Mammary microvascular endothelial cell (primary cell): ENCODE measurements around the gene PAXX. TPM values are rescaled to one million over a fixed set of nuclear protein-coding genes. Genes with fewer than 3 reads are reported as not detected.

Source experiments
- total RNA-seq: library from RNA; depleted of rRNA; stranded (reverse); fragments of >200 nt; gene quantifications from 2 replicates; pipeline ENCODE4 v1.2.3, GENCODE V29; 2015

Gene PAXX, protein sequence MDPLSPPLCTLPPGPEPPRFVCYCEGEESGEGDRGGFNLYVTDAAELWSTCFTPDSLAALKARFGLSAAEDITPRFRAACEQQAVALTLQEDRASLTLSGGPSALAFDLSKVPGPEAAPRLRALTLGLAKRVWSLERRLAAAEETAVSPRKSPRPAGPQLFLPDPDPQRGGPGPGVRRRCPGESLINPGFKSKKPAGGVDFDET
- 53.2 and 65.9 TPM in 2 replicates for total RNA-seq

DNA sequence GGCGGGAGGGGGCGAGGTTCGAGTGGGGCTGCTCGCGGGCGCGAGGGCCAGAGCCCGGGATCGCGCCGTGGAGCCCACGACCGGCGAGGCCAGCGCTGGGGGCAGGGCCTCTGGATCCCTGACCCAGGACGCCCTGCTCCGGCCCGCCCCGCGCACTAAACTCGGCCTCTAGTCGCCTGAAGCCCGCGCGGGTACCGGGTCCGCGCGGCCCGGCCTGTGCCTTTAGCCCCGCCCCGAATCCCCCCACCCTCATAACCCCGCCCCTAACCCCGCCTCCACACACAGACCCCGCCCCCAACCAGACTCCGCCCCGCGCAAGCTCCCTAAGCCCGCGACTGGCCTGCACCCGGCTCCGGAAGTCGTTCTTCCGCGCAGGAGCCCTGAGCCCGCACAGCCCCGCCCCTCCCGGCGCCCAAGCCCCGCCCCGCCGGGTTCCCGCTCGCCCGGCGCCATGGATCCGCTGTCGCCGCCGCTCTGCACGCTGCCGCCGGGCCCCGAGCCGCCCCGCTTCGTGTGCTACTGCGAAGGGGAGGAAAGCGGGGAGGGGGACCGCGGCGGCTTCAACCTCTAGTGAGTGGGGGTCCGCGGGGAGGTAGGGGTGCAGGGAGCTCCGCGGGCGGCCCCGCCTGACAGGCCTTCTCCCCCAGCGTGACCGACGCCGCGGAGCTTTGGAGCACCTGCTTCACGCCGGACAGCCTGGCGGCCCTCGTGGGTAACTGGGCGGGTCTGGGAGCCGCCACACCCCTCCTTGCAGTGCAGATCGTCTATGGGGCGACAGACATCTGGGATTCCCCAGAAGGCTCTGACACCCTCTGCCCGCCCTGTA lies at the start of gene PAXX:
TSS of gene PAXX (plus strand) at position 430 of the 826 bp plus-strand sequence. CDS start at position 452, 22 bp downstream.

DNA sequence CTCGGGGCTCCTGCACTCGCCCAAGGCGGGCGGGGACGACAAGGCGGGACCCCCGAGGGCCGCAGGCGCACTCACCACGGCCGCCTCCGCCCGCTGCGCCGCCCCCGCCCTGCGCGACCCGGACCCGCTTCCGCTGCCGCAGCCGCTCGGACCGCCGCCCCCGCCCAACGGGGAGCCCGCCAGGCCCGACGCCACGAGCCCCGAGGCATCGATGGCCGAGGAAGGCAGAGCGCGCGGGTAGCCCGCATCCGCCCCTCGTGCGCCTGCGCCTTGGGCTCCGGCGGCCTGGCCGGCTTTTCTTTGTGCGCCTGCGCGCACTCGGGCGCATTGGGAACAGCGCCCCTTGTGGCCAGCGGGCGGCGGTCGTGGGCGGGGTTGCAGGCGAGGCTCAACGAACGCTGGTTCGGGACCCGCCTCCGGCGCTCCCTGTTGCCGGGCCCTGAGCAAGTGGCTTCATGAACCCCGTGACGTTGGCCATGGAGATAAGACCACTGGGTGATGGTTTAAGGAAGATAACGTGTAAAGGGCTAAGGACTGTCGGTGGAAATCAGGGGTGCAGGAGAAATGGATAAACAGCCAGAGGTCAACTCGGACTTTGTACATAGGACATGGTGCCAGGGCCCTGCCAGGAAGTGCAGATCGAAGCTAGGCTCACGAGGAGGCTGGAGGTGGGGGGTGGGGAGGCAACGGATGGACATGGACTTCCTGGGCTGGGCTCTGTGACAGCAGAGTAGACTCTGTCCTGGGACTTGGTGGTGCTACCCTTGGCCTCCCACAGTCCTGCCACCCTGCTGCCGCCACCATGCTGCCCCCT lies 47.5 kb upstream of the PAXX start, which contains the start of the genes C8G and FBXW5:
TSS of gene C8G (plus strand) at position 725 of the 814 bp plus-strand sequence. CDS start at position 803, 78 bp downstream.
TSS of gene FBXW5 (minus strand) at position 220 of the 814 bp plus-strand sequence. CDS start 655 bp downstream, outside the sequence.

DNA sequence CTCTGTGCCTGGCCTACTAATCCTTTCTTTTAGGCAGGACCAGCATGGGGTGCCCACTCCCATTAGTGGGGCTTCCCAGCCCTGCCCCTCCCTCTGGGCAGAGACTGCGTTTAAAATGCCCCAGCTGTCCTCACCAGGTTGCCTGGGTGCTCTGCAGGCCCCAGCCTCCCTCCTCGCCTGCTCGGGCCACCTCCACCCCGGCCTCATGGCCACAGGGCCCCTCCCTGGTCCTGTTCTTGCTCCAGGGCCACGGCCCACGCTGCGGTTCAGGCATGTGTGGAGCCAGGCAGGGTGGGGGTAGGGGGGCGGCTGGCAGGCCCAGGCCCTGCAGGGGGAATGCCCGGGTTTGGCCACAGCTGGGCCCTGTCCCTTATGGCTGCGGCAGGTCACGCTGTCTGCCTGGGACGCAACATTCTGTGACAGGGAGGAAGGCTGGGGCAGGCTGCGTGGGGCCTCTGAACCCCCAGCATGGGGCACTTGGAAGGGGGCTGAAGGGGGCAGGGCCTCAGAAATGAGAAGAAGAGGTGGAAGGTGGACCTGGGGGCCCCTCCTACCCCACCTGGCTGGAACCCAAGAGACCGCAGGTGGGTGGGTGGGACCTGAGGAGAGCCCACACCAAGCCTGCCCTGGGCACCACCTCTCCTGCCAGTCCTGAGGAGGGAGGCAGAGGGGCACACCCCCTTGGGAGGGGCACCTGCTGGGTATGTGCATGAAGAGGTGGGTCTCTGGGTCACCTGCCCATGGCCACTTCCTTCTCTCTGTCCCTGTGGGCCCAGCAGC lies 40.5 kb upstream of the PAXX start, which contains the start of gene LCN12:
TSS of gene LCN12 (plus strand) at position 733 of the 780 bp plus-strand sequence. CDS start 55 bp downstream, outside the sequence.

DNA sequence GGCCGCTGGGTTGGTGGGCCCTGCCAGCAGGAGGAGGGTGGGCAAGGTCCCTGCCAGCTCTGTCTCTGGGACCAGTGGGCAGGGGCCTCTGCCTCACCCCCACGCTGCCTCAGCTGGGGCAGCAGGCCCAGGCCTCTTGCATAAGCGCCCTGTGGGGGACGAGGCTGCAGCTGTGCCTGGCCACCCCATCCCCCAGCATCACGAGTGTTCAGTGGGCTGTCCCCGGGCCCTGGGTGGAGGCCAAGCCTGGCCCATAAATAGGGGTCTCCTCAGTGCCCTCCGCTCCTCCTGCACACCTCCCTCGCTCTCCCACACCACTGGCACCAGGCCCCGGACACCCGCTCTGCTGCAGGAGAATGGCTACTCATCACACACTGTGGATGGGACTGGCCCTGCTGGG lies 15.0 kb upstream of the PAXX start, which contains the start of gene PTGDS:
TSS of gene PTGDS (plus strand) at position 282 of the 400 bp plus-strand sequence. CDS start at position 357, 75 bp downstream.

DNA sequence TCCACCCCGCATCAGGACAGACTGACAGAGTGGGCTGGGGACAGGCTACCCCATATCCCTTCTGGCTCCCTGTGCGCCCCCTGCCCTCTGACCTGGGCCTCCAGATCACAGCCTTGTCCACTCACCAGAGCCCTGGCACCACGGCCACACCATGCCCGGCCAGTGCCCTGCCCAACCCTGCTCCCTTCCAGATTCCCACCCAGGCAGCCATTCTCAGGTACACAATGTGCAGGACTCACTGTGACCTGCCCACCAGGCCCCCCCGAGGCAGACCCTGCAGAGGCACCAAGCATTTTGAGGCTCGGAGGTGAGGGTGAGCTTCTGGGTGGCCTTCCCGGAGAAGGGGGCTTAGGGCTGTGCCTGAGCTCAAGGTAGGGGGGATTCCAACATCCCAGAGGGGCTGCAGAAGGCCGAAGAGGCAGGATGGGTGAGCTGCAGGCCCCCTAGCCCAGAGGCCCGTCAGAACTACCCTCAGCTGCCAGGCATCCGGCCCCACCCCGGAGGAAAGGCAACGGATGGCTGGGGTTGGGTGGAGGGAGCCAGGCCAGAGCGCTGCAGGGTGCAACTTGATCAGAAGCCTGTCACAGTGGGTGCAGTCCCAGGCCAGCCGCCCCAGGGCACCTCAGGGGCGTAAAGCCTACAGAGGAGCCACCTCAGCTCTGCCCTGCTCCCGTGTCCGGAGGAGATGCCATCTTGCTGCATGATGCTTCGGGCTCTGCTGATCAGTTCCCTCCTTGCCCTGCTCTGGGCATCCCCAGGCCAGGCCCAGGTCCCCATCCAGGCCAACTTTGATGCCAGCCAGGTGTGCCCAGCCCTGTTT lies 9.8 kb upstream of the PAXX start, which contains the start of gene LCNL1:
TSS of gene LCNL1 (plus strand) at position 762 of the 820 bp plus-strand sequence. CDS start 594 bp downstream, outside the sequence.

DNA sequence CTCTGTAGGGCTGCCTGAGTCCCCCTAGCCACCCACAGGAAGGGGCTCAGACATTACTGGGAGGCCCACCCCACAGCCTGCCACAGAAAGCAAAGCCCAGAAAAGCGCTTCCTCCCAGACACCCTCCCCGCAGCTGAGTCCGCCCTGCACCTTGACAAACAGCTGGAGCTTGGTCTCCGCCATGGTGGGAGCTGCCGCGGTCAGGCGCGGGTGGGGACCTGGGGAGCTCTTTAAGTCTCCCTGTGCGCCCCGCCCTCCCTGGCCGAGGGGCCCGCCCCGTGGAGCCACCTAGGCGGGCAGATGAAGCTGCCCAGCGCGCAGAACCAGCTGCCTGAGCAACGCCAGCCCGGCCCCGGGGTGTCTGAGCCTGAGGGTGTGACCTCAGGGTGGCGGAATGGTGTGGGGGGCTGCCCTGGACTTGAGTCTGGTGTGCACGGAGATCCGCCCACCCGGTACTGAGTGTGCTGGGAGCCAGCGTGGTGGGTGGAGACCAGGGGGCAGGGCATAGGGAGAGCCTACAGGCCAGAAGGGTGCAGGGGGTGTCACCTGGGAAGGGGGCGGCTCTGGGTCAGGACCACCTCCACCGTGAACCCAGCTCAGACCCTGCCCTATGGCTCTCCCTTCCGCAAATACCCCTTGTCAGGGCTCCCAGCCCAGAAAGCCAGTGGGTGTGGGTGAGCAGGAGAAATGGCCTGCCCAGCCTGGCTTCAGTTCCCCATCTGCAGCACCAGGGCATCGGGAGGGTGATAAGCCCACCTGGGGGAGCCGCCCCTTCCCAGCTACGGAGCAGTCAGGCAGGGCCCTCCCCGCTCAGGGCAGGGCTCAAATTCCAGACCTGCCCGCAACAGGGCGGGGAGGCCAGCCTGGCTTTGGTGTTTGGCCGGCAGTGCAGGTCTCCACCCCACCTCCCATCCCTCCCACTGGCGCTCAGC lies 4.4 kb downstream of the PAXX start, which contains the start of gene CLIC3:
TSS of gene CLIC3 (minus strand) at position 208 of the 932 bp plus-strand sequence. CDS start at position 183, 25 bp downstream.

DNA sequence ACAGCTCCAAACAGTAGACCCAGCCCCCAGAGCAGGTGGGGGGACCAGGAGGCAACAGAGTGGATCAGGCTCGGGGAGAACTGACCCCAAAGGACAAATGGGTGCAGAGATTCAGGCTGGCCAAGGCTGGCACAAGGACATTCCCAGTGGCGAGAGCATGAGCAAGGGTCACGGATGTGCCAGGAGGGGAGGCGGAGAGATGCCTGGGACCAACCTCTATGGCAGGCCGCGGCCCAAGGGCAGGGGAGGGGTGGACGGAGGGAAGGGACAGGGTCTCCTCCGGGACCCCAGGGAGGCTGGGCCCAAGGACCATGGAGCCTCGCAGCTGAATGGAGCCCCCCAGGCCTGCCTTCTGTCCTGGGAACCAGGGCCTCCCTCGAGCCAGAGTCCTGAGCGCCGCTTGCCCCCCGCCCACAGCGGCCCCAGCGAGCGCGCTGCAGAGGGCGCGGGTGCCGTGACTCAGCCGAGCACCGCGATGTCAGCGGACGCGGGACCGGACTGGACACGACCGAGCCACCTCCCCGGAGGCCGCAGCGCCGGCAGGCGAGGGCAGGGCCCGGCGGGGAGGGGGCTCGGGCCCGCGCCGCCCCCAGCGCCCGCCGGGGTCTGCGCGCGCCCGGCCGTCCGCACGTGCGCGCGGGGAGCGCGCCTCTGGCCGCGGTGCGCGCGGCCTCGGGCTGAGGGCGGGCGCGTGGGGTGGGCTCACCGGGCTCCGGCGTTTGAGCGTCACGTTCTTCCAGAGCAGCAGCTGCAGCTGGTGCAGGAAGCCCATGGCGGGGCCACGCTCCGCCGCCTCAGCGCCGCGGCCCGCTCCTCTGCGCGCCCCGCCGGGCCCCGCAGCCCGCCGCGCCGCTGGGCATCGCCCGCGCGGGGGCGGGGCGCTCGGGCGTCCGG lies 35.4 kb downstream of the PAXX start, which contains the start of gene ABCA2:
TSS of gene ABCA2 (minus strand) at position 869 of the 894 bp plus-strand sequence. CDS start at position 772, 97 bp downstream.

DNA sequence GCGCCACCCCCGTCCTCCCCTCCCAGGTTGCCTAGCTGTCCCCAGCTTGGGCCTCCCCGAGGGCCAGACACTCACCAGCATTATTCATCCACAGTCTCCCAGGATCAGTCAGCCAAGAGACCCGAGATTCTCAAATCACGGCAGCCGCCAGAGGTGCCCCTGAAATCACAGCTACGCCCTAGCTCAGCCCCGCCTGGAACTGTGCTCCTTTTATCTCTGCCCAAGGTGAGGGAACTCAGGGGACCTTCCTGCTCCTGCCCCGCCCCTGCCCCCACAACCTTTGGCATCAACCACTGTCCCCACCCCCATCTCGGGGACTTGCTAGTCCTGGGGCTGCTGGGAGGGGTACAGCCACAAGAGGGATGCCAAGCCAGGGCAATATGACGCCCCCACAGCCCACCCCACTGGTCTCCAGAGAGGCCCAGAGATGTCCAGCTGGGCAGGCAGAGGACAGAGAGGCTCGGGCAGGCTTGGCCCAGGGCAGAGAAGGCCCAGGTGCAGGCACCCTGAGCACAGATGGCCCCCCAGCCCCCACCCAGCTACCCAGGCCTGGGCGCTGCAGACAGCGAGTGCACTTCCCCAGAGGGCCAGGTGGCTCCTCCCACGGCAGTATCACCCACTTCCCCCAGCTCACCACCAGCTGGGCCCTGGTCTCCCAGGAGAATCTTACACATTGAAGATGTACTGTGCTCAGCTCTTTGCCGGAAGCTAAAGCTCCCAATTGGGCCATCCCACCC lies 39.9 kb downstream of the PAXX start, which contains the start of gene FUT7:
TSS of gene FUT7 (minus strand) at position 185 of the 737 bp plus-strand sequence. CDS start at position 88, 97 bp downstream.

Other genes starting within 250 kb of the PAXX start
- 0.44 TPM in 1 of 2 replicates, not detected in the other for gene LCN10, start 249.5 kb upstream of the PAXX start, total RNA-seq
- gene LCN6, start 243.9 kb upstream of the PAXX start, total RNA-seq: 0.34 TPM in 1 of 2 replicates, not detected in the other
- not detected in 2 replicates for gene LCN8, start 234.2 kb upstream of the PAXX start, total RNA-seq
- gene LCN15, start 227.9 kb upstream of the PAXX start, total RNA-seq: 1.6 TPM in 1 of 2 replicates, not detected in the other
- gene TMEM141, start 201.1 kb upstream of the PAXX start, total RNA-seq: 113 and 125 TPM in 2 replicates
- not detected in 2 replicates for gene CCDC183, start 196.1 kb upstream of the PAXX start, total RNA-seq
- gene RABL6, start 184.5 kb upstream of the PAXX start, total RNA-seq: 110 and 124 TPM in 2 replicates
- 0.93 and 1.5 TPM in 2 replicates for gene AJM1, start 149.9 kb upstream of the PAXX start, total RNA-seq
- 173 and 189 TPM in 2 replicates for gene PHPT1, start 143.0 kb upstream of the PAXX start, total RNA-seq
- gene MAMDC4, start 140.1 kb upstream of the PAXX start, total RNA-seq: 1.6 and 1.9 TPM in 2 replicates
- 413 and 485 TPM in 2 replicates for gene EDF1, start 126.1 kb upstream of the PAXX start, total RNA-seq
- gene TRAF2, start 105.9 kb upstream of the PAXX start, total RNA-seq: 17.3 and 18.3 TPM in 2 replicates
- gene FBXW5, start 47.7 kb upstream of the PAXX start, total RNA-seq: 202 and 226 TPM in 2 replicates
- 0.20 and 0.84 TPM in 2 replicates for gene C8G, start 47.2 kb upstream of the PAXX start, total RNA-seq
- gene LCN12, start 40.1 kb upstream of the PAXX start, total RNA-seq: not detected in 2 replicates
- gene PTGDS, start 14.9 kb upstream of the PAXX start, total RNA-seq: not detected in 2 replicates
- not detected in 2 replicates for gene LCNL1, start 9.4 kb upstream of the PAXX start, total RNA-seq
- 0.40 TPM in 1 of 2 replicates, not detected in the other for gene CLIC3, start 4.1 kb downstream of the PAXX start, total RNA-seq
- gene ABCA2, start 35.8 kb downstream of the PAXX start, total RNA-seq: 6.9 and 7.3 TPM in 2 replicates
- not detected in 2 replicates for gene FUT7, start 39.7 kb downstream of the PAXX start, total RNA-seq
- gene NPDC1, start 53.8 kb downstream of the PAXX start, total RNA-seq: 67.3 and 71.1 TPM in 2 replicates
- gene ENTPD2, start 61.6 kb downstream of the PAXX start, total RNA-seq: not detected in 2 replicates
- 28.1 and 30.2 TPM in 2 replicates for gene SAPCD2, start 78.1 kb downstream of the PAXX start, total RNA-seq
- gene UAP1L1, start 85.1 kb downstream of the PAXX start, total RNA-seq: 21.9 and 23.0 TPM in 2 replicates
- gene MAN1B1, start 94.6 kb downstream of the PAXX start, total RNA-seq: 69.4 and 75.7 TPM in 2 replicates
- 88.5 and 107 TPM in 2 replicates for gene DPP7, start 122.3 kb downstream of the PAXX start, total RNA-seq
- not detected in 2 replicates for gene GRIN1, start 146.7 kb downstream of the PAXX start, total RNA-seq
- not detected in 2 replicates for gene LRRC26, start 177.6 kb downstream of the PAXX start, total RNA-seq
- not detected in 2 replicates for gene TMEM210, start 179.6 kb downstream of the PAXX start, total RNA-seq
- gene ANAPC2, start 196.1 kb downstream of the PAXX start, total RNA-seq: 17.6 and 25.1 TPM in 2 replicates
- gene SSNA1, start 196.3 kb downstream of the PAXX start, total RNA-seq: 127 and 150 TPM in 2 replicates
- 6.9 and 7.7 TPM in 2 replicates for gene TPRN, start 208.3 kb downstream of the PAXX start, total RNA-seq
- gene TMEM203, start 213.2 kb downstream of the PAXX start, total RNA-seq: 36.2 and 39.1 TPM in 2 replicates
- gene NDOR1, start 213.3 kb downstream of the PAXX start, total RNA-seq: 13.4 and 16.6 TPM in 2 replicates
- gene RNF208, start 229.8 kb downstream of the PAXX start, total RNA-seq: not detected in 2 replicates
- gene CYSRT1, start 232.8 kb downstream of the PAXX start, total RNA-seq: 0.20 and 0.25 TPM in 2 replicates
- not detected in 2 replicates for gene RNF224, start 235.1 kb downstream of the PAXX start, total RNA-seq
- not detected in 2 replicates for gene SLC34A3, start 238.5 kb downstream of the PAXX start, total RNA-seq
- 1,008 and 1,079 TPM in 2 replicates for gene TUBB4B, start 248.9 kb downstream of the PAXX start, total RNA-seq